Stimulated activated CD8-positive, alpha-beta memory T cell treated with anti-CD3 and anti-CD28 coated beads, Interleukin-15, amount 100 ng/mL, for 24 hours (primary cell): Measurements from ENCODE around the gene ARID1B.

Source experiments
- DNase-seq: peaks from one replicate; pipeline ENCODE4 v3.0.0-alpha.2; 2020; ENCODE audit warnings: low read depth

Gene ARID1B

DNA sequence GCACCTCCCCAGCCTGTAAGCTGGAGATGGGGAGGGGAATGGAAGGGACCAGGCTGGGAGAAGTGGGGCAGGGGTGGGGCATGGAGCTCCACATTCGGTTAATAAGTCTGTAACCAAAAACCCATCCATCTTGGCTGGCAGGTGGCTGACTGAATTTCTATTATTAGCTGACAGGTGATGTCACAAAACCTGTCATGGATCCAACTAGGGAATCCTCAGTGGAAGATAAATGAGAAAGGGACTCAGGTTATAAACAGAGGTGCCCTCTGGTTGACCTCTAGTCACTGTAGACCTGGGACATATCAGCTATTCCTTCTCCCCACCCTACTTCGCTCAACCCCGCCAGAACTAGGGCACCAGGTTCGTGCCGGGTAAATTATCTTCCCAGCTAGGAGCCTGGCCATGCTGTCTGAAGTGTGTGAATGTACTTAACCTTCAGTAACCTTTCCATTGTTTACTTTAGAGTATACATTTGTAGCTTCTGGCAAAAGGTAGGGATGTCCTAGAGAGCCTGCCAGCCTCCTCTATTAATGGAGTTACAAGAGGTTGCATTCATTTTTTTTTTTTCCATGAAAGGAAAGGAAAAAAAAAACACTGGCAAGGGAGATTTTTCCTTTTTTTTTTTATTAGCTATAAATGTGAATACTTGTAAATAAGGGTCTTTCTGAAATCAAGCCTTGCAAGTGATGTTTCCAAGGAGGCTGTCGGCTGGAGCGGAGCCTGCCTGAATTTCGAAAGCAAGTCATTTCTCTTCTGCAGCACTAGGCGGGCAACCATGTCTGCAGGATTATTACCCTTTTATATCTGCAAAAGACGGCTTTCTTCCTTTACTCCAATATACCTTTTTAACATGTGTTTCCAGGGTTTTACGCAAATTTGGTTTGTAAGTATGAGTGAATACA lies 410.3 kb downstream of the ARID1B start:
- DNase-seq = no peak

DNA sequence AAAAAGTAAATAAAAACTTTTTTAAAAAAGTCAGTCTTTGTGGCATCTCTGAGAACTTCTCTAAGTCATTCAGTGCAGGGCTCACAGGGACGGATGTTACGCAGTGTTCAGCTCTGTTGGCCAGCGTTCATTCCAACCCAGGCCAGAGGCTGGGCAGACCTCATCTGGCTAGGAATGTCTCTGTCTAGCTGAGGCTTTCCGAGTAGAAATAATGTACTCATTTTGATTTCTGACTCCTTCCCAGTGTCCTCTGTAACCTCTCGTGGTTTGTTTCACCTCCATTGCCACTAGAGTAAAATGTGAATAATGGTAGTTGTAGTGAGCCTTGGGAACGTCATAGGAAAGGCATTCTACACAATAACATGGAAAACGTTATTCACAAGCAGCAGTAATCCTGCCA lies 411.0 kb downstream of the ARID1B start:
- no peak for DNase-seq

DNA sequence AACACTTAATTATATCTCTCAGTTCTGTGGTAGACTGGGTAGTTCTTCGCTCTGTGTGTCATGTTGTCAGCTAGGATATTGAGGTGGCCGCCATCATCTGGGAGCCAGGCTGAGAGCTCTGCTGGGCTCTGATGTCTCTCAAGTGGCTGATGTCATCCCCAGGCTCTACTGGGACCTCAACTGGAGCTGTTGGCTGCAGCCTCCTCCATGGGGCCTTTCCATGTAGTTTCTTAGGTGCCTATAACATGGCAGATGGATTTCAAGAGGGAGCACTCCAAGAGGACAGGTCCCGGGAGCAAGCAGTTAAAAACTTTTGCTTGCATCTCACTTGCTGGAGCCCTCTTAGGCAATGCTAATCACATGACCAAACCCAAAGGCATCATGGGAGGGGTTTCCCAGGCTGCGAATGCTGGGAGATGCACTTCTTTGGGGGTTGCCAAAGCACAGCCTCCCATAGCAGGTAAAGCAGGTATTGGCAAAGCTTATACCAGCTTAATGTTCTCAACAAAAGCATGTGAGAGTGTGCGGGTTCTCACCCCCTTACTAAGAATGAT lies 416.3 kb downstream of the ARID1B start:
- DNase-seq = no peak

DNA sequence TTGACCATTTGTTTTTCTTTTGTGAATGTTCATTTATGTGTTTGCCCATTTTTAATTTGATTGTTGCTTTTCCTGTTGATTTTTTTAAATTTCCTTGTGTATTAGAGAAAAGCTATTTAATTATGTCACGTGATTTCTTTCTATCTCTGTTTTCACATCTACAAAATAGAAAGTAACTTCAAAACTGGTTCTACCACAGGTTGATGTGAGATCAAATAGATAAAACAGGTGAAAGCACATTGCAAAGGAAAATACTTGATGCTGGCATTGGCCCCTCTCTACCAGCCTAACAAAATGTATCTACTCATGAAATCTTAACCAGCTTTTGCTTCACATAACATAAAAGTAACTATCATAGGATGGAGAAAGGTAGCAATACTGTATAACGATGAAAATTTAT lies 416.9 kb downstream of the ARID1B start:
- no peak for DNase-seq

DNA sequence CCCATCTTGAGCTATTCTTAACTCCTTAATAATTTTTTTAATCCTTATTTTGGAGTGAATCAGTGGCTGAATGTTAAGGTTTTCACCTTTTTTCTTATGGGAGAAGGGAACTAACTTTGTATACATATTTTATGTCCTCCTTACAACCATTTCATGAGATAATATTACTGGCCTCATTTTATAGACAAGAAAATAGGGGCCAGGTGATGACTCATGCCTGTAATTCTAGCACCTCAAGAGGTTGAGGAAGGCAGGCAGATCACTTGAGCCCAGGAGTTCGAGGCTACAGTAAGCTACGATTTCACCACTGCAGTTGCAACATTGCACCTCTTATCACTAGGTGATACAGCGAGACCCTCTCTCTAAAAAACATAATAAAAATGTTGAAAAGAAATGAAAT lies 417.5 kb downstream of the ARID1B start:
- DNase-seq = no peak

DNA sequence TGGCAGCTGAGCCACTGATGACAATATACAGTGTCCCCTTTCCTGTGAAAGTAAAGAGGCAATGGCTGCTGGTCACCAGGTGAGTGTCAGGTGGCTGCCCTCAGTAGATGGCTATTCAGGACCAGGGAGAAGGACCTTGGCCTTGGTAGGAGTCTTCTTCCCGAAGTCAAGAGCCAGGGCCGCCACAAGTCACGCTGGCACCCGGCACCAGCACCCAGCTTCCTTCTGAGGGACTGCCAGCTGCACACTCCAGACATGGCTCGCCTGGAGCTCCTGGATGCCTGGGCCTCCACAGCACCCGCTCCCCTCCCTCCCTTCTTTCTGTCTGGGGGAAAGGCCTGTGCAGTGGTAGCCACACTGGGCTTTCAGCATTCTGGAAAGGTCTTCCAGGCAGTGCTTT lies 419.2 kb downstream of the ARID1B start:
- DNase-seq = no peak

DNA sequence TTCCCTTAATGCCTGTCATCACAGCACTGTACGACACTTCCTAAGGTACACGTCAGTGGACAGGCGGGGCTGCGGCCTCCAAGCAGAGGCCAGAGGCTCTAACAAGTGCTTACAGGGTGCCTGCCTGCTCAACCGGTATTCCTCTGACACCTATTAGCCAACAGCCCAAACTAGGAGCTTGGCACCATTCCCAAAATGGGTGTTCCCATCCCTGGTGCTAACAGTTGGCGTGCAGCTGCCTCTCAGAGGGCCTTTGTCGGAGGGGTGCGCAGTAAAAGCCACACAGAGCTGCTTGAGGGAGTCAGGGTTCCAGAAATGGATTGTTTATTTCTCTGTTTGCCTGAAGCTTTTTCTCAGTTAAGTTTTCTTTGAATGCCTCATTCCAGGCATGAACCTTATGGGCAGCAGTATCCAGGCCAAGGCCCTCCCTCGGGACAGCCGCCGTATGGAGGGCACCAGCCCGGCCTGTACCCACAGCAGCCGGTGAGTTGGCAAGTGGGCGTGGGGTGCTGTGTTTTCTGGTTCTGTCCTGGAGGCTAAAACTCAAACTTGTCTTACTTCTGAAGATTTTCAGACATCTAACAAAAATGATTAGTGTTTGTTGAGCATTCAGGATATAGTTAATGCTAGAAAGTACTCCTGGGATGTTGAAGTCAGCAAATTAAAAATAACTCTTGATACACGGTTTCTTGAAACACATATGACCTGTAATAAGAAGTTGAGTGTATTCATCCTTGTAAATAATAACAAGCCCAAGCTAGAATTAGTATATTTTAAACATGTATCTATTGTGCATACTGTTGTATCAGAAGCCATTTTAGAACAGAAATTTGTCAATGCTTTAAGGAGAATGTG lies 421.5 kb downstream of the ARID1B start:
- DNase-seq = no peak

DNA sequence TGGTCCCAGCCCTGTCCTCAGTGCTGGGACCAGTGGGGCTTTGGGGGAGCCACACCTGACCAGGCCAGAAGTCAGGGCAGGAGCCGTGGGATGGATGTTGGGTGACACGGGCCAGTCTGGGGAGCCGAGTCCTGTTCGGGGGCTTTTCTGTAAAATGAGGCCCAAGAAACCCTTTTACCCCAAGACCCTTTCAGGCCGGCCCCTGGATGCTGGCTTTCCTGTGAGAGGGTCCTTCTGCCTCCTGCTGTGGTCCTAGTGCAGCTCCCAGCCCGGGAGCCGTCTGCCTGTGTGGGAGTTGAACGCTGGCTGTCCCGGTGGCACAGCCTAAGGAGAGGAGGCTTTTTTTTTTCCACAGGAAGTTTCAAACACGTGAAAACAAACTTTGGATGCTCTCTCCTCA lies 422.9 kb downstream of the ARID1B start:
- DNase-seq = no peak

DNA sequence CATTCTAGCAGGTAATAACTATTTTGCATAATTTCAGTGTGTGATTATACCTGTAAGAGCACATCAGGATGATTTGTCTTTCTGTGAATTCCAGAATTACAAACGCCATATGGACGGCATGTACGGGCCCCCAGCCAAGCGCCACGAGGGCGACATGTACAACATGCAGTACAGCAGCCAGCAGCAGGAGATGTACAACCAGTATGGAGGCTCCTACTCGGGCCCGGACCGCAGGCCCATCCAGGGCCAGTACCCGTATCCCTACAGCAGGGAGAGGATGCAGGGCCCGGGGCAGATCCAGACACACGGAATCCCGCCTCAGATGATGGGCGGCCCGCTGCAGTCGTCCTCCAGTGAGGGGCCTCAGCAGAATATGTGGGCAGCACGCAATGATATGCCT lies 423.4 kb downstream of the ARID1B start:
- DNase-seq = no peak

DNA sequence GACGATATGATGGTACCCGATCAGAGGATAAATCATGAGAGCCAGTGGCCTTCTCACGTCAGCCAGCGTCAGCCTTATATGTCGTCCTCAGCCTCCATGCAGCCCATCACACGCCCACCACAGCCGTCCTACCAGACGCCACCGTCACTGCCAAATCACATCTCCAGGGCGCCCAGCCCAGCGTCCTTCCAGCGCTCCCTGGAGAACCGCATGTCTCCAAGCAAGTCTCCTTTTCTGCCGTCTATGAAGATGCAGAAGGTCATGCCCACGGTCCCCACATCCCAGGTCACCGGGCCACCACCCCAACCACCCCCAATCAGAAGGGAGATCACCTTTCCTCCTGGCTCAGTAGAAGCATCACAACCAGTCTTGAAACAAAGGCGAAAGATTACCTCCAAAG lies 423.9 kb downstream of the ARID1B start:
- DNase-seq = no peak

DNA sequence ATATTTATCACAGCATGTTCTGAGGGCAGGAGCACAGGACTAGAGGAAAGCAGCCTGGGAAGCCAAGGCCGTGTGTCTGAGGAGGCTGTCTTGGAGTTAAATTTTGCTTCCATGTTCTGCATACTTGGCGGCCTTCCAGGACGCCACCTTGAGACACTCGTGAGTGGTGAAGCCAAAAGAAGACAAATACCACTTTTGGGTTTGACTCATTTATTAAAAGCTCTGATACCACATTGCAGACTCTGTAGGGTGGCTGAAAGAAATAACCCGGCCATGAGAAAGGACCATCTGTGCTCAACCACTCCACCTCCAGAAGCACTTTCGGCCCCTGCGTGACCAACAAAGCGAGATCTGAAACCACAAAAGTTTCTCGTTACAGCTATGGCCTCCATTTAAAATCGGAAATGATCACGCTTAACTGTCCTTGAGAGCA lies 426.1 kb downstream of the ARID1B start:
- no peak for DNase-seq

DNA sequence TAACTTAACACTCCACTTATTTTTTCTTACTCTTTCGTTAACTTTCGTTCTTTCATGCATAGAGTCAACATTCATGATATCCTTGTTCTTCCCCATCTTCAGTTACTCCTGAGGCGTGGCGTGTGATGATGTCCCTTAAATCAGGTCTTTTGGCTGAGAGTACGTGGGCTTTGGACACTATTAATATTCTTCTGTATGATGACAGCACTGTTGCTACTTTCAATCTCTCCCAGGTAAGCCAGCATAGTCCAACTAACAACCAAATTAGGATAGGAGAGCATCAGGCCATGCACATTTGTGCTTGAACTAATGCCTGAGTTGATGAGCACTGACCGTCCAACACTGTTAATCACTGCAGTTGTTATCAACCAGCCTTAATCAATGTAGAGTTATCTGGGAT lies 426.6 kb downstream of the ARID1B start:
- DNase-seq = no peak

DNA sequence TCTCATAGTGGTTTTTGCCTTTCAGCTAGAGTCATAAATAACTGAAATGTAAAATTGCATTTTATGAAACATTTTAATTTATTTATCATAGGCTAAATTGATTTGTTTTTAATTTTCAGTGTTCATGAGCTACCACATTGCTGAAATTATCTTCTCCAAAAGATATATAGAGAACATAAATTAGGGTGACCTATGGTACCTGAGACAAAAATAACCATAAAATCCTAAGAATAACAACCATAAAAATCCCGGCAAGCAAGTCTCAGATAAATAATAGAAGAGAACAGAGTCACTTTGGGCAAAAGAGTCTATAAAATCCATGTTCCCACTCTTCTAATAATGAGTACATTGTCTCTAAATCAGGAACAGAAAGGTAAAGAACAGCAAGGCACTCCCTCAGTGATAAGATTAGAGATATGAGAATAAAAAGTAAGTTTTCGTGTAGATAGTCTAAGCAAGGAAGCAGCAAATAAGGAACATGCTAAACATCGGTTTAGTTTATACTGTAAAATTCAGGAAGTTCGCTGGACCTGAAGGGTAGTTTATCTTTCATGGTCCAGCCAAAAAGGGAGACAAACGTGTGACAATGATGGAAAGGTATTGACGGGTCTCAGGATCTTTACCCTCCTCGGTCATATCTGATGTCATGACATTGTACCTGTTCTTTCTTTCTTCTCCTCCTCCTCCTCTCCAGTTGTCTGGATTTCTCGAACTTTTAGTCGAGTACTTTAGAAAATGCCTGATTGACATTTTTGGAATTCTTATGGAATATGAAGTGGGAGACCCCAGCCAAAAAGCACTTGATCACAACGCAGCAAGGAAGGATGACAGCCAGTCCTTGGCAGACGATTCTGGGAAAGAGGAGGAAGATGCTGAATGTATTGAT lies 428.5 kb downstream of the ARID1B start:
- DNase-seq = no peak

DNA sequence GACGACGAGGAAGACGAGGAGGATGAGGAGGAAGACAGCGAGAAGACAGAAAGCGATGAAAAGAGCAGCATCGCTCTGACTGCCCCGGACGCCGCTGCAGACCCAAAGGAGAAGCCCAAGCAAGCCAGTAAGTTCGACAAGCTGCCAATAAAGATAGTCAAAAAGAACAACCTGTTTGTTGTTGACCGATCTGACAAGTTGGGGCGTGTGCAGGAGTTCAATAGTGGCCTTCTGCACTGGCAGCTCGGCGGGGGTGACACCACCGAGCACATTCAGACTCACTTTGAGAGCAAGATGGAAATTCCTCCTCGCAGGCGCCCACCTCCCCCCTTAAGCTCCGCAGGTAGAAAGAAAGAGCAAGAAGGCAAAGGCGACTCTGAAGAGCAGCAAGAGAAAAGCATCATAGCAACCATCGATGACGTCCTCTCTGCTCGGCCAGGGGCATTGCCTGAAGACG lies 429.2 kb downstream of the ARID1B start:
- no peak for DNase-seq

DNA sequence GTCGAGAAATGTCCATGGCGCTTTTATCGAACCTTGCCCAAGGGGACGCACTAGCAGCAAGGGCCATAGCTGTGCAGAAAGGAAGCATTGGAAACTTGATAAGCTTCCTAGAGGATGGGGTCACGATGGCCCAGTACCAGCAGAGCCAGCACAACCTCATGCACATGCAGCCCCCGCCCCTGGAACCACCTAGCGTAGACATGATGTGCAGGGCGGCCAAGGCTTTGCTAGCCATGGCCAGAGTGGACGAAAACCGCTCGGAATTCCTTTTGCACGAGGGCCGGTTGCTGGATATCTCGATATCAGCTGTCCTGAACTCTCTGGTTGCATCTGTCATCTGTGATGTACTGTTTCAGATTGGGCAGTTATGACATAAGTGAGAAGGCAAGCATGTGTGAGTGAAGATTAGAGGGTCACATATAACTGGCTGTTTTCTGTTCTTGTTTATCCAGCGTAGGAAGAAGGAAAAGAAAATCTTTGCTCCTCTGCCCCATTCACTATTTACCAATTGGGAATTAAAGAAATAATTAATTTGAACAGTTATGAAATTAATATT lies 430.4 kb downstream of the ARID1B start:
- no peak for DNase-seq

DNA sequence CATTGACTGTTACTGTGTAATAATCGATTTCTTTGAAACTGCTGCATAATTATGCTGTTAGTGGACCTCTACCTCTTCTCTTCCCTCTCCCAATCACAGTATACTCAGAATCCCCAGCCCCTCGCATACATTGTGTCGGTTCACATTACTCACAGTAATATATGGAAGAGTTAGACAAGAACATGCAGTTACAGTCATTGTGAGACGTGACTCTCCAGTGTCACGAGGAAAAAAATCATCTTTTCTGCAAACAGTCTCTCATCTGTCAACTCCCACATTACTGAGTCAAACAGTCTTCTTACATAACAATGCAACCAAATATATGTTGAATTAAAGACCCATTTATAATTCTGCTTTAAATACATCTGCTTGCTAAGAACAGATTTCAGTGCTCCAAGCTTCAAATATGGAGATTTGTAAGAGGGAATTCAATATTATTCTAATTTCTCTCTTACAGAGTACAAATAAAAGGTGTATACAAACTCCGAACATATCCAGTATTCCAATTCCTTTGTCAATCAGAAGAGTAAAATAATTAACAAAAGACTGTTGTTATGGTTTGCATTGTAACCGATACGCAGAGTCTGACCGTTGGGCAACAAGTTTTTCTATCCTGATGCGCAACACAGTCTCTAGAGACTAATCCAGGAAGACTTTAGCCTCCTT lies 432.8 kb downstream of the ARID1B start:
- DNase-seq = no peak

DNA sequence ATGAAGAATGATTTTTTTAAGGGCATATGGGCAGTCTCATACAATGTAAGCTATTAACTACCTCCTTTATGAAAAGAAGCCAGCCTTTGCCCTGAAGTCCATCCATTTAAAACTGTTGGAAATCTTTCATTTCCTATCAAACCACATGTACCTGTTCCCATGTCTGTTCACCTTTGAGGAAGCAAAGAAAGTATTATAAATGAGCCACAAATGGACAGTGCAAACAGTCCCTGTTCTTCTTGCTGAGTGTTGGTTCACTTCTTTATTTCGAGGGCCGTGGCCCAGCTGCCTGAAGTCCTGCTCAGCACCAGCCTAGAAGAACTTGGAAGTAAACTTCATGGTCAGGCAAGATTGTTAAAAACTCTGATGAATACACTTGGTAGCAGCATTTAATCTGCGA lies 433.8 kb downstream of the ARID1B start:
- no peak for DNase-seq

DNA sequence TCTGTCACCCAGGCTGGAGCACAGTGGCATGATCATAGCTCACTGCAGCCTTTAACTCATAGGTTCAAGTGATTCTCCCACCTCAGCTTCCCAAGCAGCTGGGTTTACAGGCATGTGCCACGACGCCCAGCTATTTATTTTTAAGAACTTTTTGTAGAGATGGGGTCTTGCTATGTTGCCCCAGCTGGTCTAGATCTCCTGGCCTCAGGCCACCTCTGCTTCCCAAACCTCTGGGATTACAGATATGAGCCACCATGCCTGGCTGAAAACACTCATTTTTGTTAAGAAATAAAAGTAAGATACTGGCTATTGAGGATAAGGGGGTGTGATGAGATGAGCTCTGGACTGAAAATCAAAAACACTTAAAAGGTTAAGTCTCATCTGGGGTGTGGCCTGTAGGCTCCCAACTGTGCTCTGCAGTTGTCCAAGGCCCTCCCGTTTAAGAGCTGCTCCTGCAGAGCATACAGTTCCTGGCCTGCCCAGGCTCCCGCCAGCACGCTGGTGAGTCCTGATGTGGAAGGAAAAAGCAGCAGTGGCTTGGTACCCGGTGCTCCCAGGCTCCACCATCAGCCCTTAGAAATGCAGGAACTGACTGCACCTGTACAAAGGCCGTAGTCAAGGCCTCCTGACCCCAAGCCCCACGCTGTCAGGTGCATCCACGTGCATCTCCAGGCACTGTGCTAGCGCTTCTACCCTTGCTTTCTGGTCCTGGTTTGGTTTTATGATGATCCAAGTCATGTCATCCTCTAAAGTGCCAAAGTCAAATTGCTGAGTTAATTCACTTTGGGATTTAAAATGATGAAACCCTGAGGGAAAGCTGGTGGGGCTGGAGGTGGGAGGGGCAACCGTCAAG lies 434.7 kb downstream of the ARID1B start:
- no peak for DNase-seq

DNA sequence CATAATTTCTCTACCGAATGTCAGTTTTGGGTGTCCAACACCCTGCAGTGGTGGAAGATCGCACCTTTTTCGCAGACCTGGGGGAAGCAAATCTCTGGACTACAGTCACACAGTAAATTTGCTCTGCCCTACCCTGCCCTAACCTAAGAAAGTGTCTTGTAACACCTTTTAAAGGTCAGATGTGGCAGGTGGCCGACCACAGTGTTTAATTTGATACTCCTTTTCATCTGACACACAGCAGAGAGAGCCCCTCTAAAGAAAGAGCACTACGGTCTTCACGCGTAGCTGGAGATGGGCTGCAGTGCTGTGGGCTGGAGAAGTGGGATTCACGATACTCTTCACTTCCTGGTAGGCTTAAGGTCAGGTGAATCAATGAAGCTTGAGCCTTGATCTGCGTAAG lies 436.2 kb downstream of the ARID1B start:
- DNase-seq = no peak
